HG02759 (cell line): ENCODE data around the gene PDZD7.

Experiments
- ATAC-seq: cut with Tn5 transposase; IDR thresholded peaks from one replicate; pipeline ENCODE4 v1.9.1; 2021; ENCODE audit warnings: mild to moderate bottlenecking, moderate library complexity; ENCODE audit not compliant: unreplicated experiment

The PDZD7 gene

DNA sequence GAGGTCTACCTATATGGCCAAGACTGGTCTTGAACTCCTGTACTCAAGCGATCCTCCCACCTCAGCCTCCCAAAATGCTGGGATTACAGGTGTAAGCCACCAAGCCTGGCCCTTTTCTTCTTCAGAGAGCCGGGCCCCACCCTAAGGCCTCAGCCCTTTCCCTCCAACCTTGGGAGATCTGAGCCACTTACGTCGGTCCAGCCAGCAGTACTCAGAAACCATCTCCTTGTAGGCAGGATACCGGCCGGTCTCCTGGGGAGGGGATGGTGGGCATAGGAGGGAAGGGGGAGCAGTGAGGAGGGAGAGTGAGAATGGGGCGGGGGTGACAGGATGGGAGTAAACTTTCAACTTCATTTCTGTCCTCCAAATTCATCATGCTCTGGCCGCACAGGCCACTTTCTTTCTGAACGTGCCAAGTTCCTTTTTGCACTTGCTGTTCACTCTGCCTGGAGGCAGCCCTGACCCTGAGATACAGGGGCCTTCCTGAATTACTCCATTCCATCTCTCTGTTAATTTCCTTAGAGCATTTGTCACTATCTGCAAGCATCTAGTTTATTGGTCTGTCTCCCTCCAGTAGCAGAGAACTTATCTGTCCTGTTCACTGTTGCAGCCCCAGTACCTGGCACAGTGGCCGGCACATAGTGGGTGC lies 10.4 kb downstream of the PDZD7 start:
- ATAC-seq = no peak

- no peak for ATAC-seq
Observed at GRCh38 chr10:101019440-101019703, 11.6 kb downstream of the PDZD7 start.

DNA sequence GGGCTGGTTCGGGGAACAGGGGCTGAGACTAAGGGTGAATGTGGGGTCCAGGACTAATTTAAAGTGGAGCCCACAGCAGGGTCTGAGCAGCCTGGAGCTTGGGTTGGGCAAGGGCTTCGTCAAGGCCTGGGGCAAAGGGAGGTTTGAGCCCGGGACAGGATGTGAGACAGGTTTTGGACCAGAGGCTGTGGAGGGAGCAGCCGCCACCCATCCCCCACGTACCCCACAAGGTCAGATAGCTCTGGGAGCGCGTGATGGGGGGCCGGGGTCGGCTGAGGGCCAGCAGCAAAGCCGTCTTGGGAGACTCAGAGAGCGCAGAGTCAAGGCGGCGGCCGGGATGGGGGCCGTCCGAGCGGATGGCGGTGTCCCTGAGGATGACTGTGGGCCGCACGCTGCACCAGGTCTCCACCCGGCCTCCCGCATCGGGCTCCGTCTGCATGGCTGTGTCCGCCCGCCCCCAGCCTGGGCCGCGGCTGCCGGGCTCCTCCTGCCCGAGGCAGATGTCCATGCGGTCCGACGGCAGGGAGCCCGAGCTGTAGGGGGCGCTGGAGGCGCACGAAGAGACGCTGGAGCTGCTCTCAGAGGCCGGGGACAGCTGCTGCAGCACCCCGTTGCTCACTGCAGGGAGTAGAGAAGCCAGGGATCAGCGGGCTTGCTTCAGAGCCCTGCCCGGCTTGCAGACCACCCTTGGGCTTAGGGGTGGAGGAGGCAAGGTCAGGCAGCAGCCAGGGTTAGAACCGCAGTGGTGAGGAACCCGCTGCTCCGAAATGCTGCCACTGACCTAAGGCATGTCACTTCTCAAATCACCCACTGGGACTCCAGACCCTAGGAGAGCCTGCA lies 12.1 kb downstream of the PDZD7 start:
- no peak for ATAC-seq

DNA sequence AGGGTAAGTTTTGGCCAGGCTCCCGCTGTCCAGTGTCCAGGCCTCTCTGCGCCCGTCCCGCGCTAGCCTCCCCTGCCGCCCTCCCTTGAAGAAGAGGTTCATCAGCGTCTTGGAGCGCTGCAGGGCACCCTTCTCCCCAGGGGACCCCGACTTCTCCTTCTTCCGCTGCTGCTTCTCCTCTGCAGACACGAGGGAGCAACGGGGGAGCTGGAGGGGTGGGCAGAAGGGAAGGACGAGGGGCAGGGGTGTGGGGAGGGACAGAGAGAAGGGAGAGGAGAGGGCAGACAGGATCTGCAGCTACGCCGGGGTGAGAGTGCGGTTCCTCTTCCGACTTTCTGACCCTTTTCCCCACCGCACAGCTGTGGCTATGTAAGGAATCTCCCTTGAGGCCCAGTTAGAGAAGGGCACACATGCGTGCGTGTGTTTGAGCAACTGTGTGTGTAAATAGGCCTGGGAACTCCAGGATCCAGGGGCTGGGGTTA lies 12.8 kb downstream of the PDZD7 start:
- ATAC-seq = no peak

DNA sequence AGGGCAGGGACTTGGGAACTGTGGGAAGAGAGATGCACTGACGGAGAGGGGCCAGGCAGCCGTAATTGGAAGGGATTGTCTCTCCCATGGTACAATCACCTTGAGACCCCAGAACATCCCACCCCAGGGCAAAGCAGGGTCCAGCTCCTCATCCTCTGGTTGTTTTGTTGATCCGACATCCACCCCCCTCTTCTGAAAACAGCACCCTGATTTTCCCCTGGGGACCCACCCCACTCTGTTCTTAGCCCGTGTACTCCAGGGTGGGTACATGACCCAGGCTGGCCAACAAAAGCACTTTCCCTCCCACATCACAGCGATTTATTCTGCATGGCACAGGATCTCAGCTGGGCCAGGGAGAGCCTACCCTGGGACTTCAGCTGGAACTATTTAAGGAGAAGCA lies 14.1 kb downstream of the PDZD7 start:
- ATAC-seq = no peak

- no peak for ATAC-seq
Observed at GRCh38 chr10:101015582-101015973, 15.4 kb downstream of the PDZD7 start.

- no peak for ATAC-seq
Observed at GRCh38 chr10:101014966-101015581, 15.9 kb downstream of the PDZD7 start.

DNA sequence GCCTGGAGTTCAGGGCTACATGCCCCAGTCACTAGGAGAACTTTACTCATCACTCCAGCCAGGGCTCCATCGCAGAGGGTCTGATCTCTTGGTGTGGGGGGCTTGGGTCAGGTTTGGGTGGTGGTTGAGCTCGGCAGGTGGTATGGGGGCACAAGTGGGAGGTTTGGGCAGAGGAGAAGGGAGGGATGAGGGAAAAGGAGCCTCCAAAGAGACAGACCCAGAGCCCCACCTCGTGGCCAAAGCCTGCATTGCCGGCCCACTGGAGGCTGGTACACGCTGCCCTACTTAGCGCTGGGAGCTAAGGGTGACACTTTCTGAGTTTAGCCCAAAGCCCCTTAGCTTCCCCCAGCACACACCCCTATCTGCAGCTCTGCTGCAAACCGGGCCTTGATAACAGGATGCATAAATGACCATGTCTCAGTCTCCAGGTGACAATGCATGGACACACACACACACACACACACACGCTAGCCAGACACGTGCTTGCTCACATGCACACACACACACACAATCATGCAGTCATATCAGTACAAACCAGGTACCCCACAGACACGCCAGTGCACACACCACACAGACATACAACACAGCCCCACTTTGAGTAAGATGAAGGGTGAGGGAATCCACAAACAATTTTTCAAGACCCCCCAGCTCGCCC lies 16.6 kb downstream of the PDZD7 start:
- ATAC-seq = no peak

GRCh38 chr10:101013365-101013825 lies 17.5 kb downstream of the PDZD7 start:
- no peak for ATAC-seq

GRCh38 chr10:101012525-101013364 lies 18.2 kb downstream of the PDZD7 start:
- peak; percentile 82 for ATAC-seq

- no peak for ATAC-seq
Observed at GRCh38 chr10:101011517-101012423, 19.2 kb downstream of the PDZD7 start.

DNA sequence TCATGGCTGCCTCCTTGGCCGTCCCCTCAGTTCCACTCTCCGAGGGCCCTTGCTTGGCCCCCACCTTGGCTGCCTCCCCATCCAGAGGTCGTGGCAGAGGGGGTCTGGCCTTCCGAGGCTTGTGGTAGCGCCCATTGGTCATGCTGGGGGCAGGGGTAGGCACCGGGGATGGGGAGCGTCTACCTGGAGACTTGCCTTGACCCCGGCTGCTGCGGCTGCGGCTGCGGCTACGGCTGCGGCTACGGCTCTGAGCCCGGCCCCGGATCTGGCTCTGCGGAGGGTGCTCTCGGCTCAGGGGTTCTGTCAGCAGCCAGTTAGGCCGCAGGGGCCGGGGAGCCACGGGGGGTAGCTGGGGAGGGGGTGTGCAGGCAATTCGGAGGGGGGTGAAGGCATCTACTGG lies 20.6 kb downstream of the PDZD7 start:
- no peak for ATAC-seq

GRCh38 chr10:101008823-101009423 lies 22.0 kb downstream of the PDZD7 start:
- no peak for ATAC-seq

GRCh38 chr10:101007915-101008822 lies 22.8 kb downstream of the PDZD7 start:
- ATAC-seq = no peak

- no peak for ATAC-seq
Observed at GRCh38 chr10:101007099-101007711, 23.7 kb downstream of the PDZD7 start.

- no peak for ATAC-seq
Observed at GRCh38 chr10:101006593-101007098, 24.3 kb downstream of the PDZD7 start.

GRCh38 chr10:101005869-101006567 lies 24.9 kb downstream of the PDZD7 start:
- no peak for ATAC-seq
